GM23338 (cell line): ENCODE measurements around the gene USP49. TPM values are rescaled to one million over a fixed set of nuclear protein-coding genes. Genes with fewer than 3 reads are reported as not detected.

Source experiments
- ATAC-seq: fragments of 200-7000 bp; cut with Tn5 transposase; 3 replicates; pipeline ENCODE4 v1.9.1; 2020
- DNase-seq: peaks from one replicate; pipeline ENCODE4 v3.0.0-alpha.2; 2015; ENCODE audit warnings: low spot score
- H2AFZ ChIP-seq: fragments of 200-600 bp; sonication (generic); 2 replicates; pipeline ENCODE4 v1.8.0; 2016; ENCODE audit warnings: antibody characterized with exemption, mild to moderate bottlenecking, moderate library complexity
- H3F3A ChIP-seq: fragments of 200-600 bp; sonication (generic); replicated peaks from 2 replicates; pipeline ENCODE4 v1.8.0; 2017; ENCODE audit warnings: antibody characterized with exemption, mixed run types, low read depth
- H3K27ac ChIP-seq: fragments of 200-600 bp; sonication (generic); 2 replicates; pipeline ENCODE4 v1.6.1; 2016; ENCODE audit warnings: low read depth
- H3K27me3 ChIP-seq: fragments of 200-600 bp; sonication (generic); 2 replicates; pipeline ENCODE4 v1.8.0; 2016; ENCODE audit warnings: mild to moderate bottlenecking, mixed run types, moderate library complexity; ENCODE audit not compliant: insufficient read depth
- H3K36me3 ChIP-seq: fragments of 200-600 bp; sonication (generic); 2 replicates; pipeline ENCODE4 v1.8.0; 2016; ENCODE audit warnings: mild to moderate bottlenecking; ENCODE audit not compliant: insufficient read depth
- H3K4me1 ChIP-seq: fragments of 200-600 bp; sonication (generic); 2 replicates; pipeline ENCODE4 v1.8.0; 2016; ENCODE audit warnings: mild to moderate bottlenecking, moderate library complexity; ENCODE audit not compliant: insufficient read depth
- H3K4me2 ChIP-seq: fragments of 200-600 bp; sonication (generic); 2 replicates; pipeline ENCODE4 v1.7.1; 2017; ENCODE audit warnings: mixed run types
- H3K4me3 ChIP-seq: fragments of 200-600 bp; sonication (generic); 2 replicates; pipeline ENCODE4 v1.6.1; 2016; ENCODE audit warnings: mixed run types
- H3K79me2 ChIP-seq: fragments of 200-600 bp; sonication (generic); replicated peaks from 2 replicates; pipeline ENCODE4 v1.8.0; 2017; ENCODE audit warnings: mild to moderate bottlenecking; ENCODE audit not compliant: insufficient read depth
- H3K9me2 ChIP-seq: fragments of 200-600 bp; sonication (generic); 2 replicates; pipeline ENCODE4 v1.8.0; 2017; ENCODE audit not compliant: insufficient read depth
- H4K20me1 ChIP-seq: fragments of 200-600 bp; sonication (generic); replicated peaks from 2 replicates; pipeline ENCODE4 v1.8.0; 2017; ENCODE audit warnings: mild to moderate bottlenecking; ENCODE audit not compliant: insufficient read depth
- H3K27ac Mint-ChIP-seq: 2 replicates; pipeline ENCODE4 v1.8.0; 2020; ENCODE audit warnings: inconsistent platforms, mild to moderate bottlenecking, moderate library complexity, mixed read lengths
- H3K27me3 Mint-ChIP-seq: 3 replicates; pipeline ENCODE4 v1.8.0; 2022; ENCODE audit warnings: low read depth, mild to moderate bottlenecking, moderate library complexity, mixed read lengths, inconsistent platforms; ENCODE audit not compliant: insufficient read depth, poor library complexity
- H3K36me3 Mint-ChIP-seq: 3 replicates; pipeline ENCODE4 v1.8.0; 2021; ENCODE audit warnings: low read depth, mild to moderate bottlenecking, inconsistent platforms, moderate library complexity, mixed read lengths
- H3K4me1 Mint-ChIP-seq: 3 replicates; pipeline ENCODE4 v1.8.0; 2020; ENCODE audit warnings: mild to moderate bottlenecking, inconsistent platforms, mixed read lengths
- H3K4me3 Mint-ChIP-seq: 3 replicates; pipeline ENCODE4 v1.8.0; 2021; ENCODE audit warnings: moderate library complexity, mild to moderate bottlenecking, inconsistent platforms, mixed read lengths
- H3K9me3 Mint-ChIP-seq: 3 replicates; pipeline ENCODE4 v1.8.0; 2020; ENCODE audit warnings: moderate library complexity, mild to moderate bottlenecking, inconsistent platforms, mixed read lengths
- EZH2 ChIP-seq: fragments of 200-600 bp; sonication (generic); IDR thresholded peaks from one replicate; pipeline ENCODE4 v1.8.0; 2017; ENCODE audit warnings: antibody characterized with exemption, mild to moderate bottlenecking, low read depth; ENCODE audit not compliant: unreplicated experiment
- EZH2phosphoT487 ChIP-seq: fragments of 200-600 bp; sonication (generic); IDR thresholded peaks from one replicate; pipeline ENCODE4 v1.8.1; 2018; ENCODE audit warnings: antibody characterized with exemption; ENCODE audit not compliant: unreplicated experiment
- JUNB ChIP-seq: IDR thresholded peaks from one replicate; pipeline ENCODE4 v1.6.1; 2016; ENCODE audit warnings: antibody characterized with exemption; ENCODE audit not compliant: unreplicated experiment
- NANOG ChIP-seq: IDR thresholded peaks from 2 replicates; pipeline ENCODE4 v1.6.1; 2016; ENCODE audit warnings: antibody characterized with exemption, borderline replicate concordance
- POLR2AphosphoS5 ChIP-seq: IDR thresholded peaks from 2 replicates; pipeline ENCODE4 v1.6.1; 2016; ENCODE audit warnings: antibody characterized with exemption, low read depth
- ZNF114 ChIP-seq: fragments of 250-450 bp; sonication (Bioruptor Pico); IDR thresholded peaks from 2 replicates; pipeline ENCODE4 v1.5.0; 2020; ENCODE audit warnings: mild to moderate bottlenecking, moderate library complexity
- ZNF462 ChIP-seq: fragments of 250-450 bp; sonication (Bioruptor Pico); IDR thresholded peaks from 2 replicates; pipeline ENCODE4 v1.5.0; 2020; ENCODE audit warnings: mild to moderate bottlenecking, moderate library complexity
- polyA plus RNA-seq: library from polyadenylated mRNA; unstranded; fragments of >200 nt; fragmentation: Nextera tagmentation; extraction: Ambion mirVana; gene quantifications from 2 replicates; pipeline ENCODE4 v1.2.1, GENCODE V29; 2016
- total RNA-seq: library from RNA; depleted of rRNA; stranded (reverse); fragments of >200 nt; shearing (Covaris generic); gene quantifications from 2 replicates; pipeline ENCODE4 v1.2.3, GENCODE V29; 2014
- TF ChIP-seq, protein P1 (sequence below), 2 experiments: fragments of 200-600 bp in 1 of 2; sonication (generic) in 1 of 2; conservative IDR thresholded peaks; 2 replicates each; pipeline versions ENCODE4 v1.5.1 to v1.6.1; 2016 to 2017; ENCODE audit warnings: antibody characterized with exemption in 2 of 2, low read depth in 2 of 2, mild to moderate bottlenecking in 2 of 2, moderate library complexity in 1 of 2

USP49 gene
- total and polyA plus RNA-seq, 2 experiments from 2014 or later: 5.9 to 21.5 TPM

DNA sequence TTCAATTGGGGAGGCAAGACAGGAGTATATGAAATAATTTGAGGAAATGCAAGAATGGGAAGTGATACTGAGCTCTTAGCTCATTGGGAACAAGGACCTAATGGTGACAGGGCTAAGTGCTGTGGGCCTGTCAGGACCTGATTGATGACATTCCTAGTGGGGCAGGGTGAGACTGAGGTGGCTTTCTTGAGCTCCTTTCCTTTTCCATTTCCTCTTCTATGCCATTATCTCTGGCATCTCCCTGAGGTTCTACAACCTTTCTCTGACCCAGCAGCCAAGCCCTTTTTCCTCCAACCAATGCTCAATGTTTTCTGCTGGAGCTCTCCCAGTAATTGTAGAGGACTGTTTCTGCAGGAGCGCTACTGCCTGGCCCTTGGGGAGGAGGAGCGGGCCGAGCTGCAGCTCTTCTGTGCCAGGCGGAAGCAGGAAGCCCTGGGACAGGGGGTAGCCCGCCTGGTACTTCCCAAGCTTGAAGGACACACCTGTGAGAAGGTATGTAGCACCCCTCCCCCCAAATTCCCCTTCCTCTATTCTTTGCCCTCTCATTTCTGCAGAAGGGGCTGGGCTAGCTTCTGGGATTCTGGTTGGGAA lies 110.5 kb downstream of the USP49 start:
- Histone ChIP-seq H3K36me3 (peaks cover 7% of the 10 kb centered on the region; the same call in 1 of the 2 replicates), H3K27ac (no peak overlapping the region), H3K9me2 (no peaks in the 10 kb centered on the region), H3K79me2 (peaks cover 21% of the 10 kb centered on the region), H3F3A (peaks cover 8% of the 10 kb centered on the region; the same call in 1 of the 2 replicates), H3K4me2 (peak overlapping the region; percentile 62; the same call in 1 of the 2 replicates), H3K27me3 (peaks cover 54% of the 10 kb centered on the region), H3K4me3 (peak overlapping the region; percentile 21; the same call in 1 of the 2 replicates), H2AFZ (no peak overlapping the region), H3K4me1 (peaks cover 22% of the 10 kb centered on the region), H4K20me1 (no peaks in the 10 kb centered on the region; the same call in 1 of the 2 replicates)
- Mint-ChIP-seq H3K4me3 (peak overlapping the region; percentile 94), H3K27ac (no peak overlapping the region), H3K4me1 (peaks cover 23% of the 10 kb centered on the region), H3K36me3 (peaks cover 15% of the 10 kb centered on the region), H3K27me3 (peaks cover 58% of the 10 kb centered on the region), H3K9me3 (peaks cover 7% of the 10 kb centered on the region; the same call in 2 of the 3 replicates)
- DNase-seq (peak; percentile 57), ATAC-seq (no peak)
- TF ChIP-seq, protein P1, sequence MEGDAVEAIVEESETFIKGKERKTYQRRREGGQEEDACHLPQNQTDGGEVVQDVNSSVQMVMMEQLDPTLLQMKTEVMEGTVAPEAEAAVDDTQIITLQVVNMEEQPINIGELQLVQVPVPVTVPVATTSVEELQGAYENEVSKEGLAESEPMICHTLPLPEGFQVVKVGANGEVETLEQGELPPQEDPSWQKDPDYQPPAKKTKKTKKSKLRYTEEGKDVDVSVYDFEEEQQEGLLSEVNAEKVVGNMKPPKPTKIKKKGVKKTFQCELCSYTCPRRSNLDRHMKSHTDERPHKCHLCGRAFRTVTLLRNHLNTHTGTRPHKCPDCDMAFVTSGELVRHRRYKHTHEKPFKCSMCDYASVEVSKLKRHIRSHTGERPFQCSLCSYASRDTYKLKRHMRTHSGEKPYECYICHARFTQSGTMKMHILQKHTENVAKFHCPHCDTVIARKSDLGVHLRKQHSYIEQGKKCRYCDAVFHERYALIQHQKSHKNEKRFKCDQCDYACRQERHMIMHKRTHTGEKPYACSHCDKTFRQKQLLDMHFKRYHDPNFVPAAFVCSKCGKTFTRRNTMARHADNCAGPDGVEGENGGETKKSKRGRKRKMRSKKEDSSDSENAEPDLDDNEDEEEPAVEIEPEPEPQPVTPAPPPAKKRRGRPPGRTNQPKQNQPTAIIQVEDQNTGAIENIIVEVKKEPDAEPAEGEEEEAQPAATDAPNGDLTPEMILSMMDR (conservative IDR thresholded peaks at IDR 0.05; ENCODE audit: low read depth in 2 of 2): no peak
- no peak for TF ChIP-seq POLR2AphosphoS5
- TF ChIP-seq NANOG: no peak
- no peak for TF ChIP-seq EZH2phosphoT487
- TF ChIP-seq ZNF114: no peak
- no peak for TF ChIP-seq JUNB
- TF ChIP-seq EZH2: no peak

- peaks cover 14% of the 10 kb centered on the region for H3K79me2 ChIP-seq
- Mint-ChIP-seq H3K4me3 (no peak overlapping the region; the same call in 2 of the 3 replicates), H3K36me3 (0 out of 3 replicates have a peak, but pooled peaks cover 3% of the 10 kb centered on the region), H3K27ac (no peak overlapping the region), H3K4me1 (peaks cover 28% of the 10 kb centered on the region), H3K27me3 (peaks cover 60% of the 10 kb centered on the region), H3K9me3 (peaks cover 7% of the 10 kb centered on the region; the same call in 2 of the 3 replicates)
- H3F3A ChIP-seq: peaks cover 9% of the 10 kb centered on the region
- H2AFZ ChIP-seq: no peak overlapping the region
- no peaks in the 10 kb centered on the region; the same call in 1 of the 2 replicates for H4K20me1 ChIP-seq
- no peak for DNase-seq
- H3K4me3 ChIP-seq: no peak overlapping the region
- no peak overlapping the region for H3K4me2 ChIP-seq
- H3K4me1 ChIP-seq: peaks cover 29% of the 10 kb centered on the region
- no peaks in the 10 kb centered on the region for H3K9me2 ChIP-seq
- H3K27ac ChIP-seq: no peak overlapping the region
- peaks cover 62% of the 10 kb centered on the region for H3K27me3 ChIP-seq
- no peak for ATAC-seq
- H3K36me3 ChIP-seq: no peaks in the 10 kb centered on the region
- TF ChIP-seq ZNF462 (CRISPR knock-in tag) (no peak), EZH2 (no peak), NANOG (no peak), EZH2phosphoT487 (no peak), POLR2AphosphoS5 (no peak)
Observed at GRCh38 chr6:41783106-41783780, 111.9 kb downstream of the USP49 start.
